Activated CD4-positive, alpha-beta T cell treated with anti-CD3 and anti-CD28 coated beads, Interleukin-2, amount 50 U/mL, for 4 hours (primary cell): Measurements from ENCODE around the gene EVA1B.

Experiments used
- DNase-seq, 2 experiments: peaks; one replicate each; pipeline ENCODE4 v3.0.0-alpha.2; 2020

The EVA1B gene

DNA sequence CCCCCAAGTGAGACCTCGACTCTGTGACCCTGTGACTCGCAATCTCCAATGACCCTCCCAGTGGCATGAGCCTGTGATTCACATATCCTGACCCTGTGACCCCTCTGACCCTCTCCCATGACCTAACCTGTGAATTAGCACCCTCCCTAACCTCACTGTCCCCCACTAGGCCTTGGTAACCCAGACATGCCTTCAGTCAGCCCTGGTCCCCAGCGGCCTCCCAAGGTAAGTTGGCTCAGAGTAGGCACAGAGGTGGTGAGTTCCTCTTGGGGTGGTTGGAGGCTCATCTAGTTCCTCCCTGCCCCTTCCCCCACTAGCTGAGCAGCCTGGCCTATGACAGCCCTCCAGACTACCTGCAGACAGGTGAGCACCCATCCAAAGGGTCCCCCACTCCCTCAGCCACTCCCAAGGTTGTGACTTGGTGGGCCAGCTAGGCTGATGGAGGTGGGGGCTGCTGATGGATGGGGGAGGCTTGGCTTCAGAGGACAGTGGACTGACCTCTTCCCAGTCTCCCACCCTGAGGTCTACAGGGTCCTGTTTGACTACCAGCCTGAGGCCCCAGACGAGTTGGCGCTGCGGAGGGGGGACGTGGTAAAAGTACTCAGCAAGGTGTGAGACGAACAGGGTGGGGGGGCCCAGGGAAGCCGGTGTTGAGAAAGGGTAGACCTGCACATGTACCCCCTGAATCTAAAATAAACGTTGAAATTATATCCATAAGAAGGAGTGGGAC, 15.7 kb downstream of the EVA1B start:
- DNase-seq = no peak

DNA sequence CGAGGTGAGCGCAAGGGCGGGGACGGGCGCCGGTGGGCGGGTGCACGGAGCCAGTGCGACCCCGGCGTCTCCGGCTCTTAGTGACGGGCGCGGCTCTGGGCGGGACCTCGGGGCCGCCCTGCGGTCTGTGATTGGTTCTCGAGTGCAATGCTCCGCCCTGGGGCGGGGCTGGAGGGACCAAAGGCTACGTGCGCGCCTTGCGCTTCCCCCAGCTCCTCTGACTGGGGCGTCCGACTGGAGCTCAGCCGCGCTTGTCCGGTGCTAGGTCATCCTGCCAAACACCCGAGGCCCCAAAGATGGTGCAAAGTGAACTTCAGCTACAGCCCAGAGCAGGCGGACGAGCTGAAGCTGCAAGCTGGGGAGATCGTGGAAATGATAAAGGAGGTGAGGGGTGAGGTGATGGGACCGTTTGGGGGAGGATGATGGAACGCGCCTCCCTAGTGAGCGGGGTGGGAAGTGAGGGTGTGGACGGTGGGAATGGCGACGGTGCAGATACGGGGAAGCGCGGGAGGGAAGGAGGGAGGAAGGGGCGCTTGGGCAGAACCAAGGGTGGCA, 16.5 kb downstream of the EVA1B start:
- peak; percentile 86 to 88 for DNase-seq

DNA sequence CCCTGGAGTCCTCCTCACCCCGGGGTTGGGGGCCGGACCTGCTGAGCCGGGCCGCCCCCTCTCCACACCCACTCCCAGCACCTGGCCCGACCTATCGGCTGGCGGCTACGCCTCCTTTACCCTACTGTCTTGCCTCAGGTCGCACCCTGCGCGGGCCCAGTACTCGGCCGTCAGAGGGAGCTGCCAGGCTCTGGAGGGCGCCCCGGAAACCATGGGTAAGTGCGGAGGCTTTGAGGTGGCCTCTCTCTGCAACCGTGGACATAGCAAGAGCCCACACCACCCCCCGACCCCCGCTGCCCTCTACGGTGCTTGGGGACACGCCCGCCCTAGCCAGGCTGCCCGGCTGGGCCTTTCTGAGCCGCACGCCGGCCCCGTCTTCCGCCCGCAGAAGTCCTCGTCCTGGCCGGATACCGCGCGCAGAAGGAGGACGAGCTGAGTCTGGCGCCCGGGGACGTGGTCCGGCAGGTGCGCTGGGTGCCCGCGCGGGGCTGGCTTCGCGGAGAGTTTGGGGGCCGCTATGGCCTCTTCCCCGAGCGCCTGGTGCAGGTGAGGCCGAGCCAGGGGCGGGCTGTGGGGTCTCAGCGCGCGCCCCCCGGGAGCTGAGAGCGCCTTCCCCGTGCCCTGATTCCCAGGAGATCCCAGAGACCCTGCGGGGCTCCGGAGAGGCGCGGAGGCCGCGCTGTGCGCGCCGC, 17.1 kb downstream of the EVA1B start, which contains the start of gene SH3D21:
Gene SH3D21 (plus strand): TSS at position 159 of the 692 bp plus-strand sequence. CDS start 53 bp downstream, at position 212.
- DNase-seq = peak; percentile 44 to 48

DNA sequence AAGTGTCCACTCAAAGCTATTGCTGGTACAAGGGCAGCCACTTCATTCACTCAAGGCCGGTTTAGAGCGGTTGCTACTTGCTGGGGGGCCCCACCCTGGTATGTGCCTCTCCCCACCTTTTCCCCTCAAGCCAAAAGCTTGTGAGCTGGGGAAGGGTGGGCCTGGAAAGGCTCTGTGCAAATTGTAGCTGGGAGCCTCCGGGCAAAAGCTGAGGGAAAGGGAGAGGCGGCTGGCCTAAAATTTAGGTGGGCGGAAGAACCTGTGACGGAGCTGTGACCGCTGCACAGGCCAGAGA, 17.6 kb downstream of the EVA1B start:
- no peak for DNase-seq

DNA sequence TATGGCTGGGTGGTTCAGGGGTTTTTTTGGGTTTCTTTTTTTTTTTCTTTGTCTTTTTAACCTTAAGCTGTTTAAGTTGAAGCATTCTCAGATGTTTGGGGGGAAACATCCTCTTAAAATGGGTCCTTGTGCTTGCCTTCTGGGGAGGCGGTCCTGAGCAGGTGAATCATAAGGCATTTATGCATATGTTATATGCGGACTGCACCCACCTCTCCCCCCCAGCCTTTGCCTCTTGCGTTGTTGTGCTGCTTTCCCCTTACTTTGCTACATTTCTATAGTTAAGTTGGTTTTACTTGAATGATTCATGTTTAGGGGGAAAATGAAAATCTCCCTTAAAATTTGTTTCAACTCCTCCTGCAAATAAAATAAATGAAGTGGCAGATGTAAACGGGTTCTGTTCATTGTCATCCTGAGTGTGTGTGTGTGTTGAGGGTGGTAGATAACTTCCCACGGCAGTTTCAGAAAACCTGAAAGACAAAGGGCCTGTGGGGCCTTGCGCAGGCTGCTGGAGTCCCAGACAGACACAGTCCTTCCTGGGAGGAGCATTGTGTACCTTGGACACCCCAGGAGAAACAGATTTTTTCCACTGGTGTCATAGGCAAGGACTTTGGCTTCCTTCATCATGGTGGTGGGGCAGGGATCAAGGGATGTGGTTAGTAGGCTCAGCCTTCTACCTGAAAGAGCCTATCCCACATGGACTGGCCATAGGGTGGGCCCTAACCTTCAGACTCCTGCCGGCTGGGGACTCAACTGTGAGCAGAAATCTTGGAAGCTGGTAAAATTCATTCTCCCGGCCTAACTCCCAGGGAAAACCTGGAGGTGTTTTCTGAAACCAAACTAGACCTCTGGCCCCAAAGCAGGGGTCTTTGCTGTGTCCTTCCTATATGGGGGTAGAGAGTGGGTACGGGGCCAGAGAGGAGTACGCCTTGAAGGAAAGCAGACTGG, 18.2 kb downstream of the EVA1B start:
- no peak for DNase-seq

DNA sequence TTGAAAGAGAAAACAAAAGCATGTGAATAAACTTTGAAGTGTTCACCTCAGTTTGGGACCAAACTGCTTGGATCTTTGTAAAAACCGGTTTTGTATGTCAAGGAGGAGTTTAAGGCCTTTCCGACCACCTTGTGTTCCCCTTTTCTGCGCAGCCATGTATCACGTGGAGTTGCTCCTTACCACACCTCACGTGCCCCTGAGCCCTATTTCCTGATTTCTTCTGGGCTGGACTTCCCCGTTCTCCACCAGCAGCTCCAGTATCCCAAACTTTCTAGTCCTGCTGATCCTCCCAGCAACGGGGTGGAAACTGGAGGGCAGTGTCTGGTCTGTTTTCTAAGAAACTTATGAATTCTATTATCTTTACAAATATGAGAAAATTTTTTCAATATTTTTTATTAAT, 18.9 kb downstream of the EVA1B start:
- no peak for DNase-seq

DNA sequence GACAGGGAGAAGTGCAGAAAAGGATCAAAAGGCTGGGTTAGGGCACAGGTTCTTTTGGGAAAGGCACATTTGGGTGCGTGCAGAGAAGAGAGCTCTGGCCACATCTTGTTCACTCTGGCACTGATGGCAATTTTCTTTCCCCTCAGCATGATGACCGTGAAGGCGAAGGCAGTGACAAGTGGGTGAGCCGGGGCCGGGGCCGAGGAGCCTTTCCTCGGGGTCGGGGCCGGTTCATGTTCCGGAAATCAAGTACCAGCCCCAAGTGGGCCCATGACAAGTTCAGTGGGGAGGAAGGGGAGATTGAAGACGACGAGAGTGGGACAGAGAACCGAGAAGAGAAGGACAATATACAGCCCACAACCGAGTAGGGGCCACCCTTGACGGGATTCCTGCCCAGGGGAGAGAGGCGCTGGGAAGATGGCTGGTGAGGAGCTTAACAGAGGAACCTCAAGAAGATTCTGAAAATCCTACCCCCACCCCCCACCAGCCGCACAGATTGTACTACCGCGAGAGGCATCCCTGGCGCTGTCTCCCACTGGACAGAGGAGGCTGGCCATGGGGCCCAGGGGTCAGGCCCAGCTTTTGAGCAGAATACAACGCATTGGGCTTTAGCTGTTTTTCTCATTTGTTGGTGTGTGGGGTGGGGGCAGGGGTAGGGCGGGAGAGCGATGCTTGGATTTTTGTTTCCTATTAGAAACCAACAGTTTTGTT, 19.6 kb downstream of the EVA1B start:
- no peak for DNase-seq

DNA sequence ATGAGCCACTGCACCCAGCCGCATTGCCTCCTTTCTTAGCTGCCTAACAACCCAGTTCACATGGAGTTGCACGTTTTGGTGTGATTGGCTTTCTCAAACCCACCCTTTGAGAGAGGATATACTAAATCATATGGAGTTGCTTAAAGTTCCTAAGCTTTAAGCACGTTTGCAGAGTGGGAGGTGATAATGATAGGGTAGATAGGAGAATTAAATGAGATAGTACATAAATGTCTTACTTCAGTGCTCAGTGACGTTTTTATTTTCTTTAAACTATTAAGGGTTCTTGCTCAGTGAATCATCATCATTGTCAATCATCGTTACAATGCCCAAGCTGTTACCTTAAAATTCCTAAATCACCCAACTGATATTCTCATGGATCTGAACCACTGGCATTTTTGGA, 20.2 kb downstream of the EVA1B start:
- no peak for DNase-seq

DNA sequence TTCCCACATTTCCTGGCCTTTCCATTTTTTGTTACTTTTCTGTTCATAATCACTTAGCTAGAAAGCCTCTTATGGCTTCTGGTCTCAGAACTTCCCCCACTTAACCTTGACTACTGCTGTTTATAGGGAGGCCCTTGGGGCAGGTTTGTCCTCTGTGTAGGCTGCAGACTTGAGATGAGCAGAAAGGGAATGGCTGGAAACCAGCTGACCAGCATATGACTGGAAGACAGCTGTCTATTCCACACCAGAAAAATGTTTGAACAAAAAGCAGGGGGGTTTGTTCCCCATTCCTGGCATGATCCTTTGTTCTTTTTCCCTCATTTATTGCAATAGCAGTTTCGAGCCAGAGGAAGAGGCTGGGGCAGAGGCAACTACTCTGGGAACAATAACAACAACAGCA, 22.2 kb downstream of the EVA1B start:
- DNase-seq = no peak

DNA sequence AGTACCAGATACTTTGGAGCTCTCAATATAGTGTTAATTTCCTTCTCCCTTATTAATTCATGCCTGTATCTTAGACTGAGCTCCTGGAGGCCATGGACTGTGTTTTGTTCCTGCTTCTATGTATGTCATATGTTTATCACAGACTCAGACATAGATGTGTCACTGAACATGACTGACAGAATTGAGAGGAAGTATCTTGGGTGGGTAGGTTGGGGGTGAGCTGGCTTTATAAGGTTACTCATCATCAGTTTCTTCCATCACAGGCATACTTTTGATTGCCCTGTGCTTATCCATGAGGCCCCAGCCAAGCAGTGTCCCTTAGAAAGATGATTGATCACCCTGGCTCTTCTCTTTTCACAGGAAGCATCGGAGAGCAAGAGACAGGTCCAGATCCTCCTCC, 22.9 kb downstream of the EVA1B start:
- no peak for DNase-seq

DNA sequence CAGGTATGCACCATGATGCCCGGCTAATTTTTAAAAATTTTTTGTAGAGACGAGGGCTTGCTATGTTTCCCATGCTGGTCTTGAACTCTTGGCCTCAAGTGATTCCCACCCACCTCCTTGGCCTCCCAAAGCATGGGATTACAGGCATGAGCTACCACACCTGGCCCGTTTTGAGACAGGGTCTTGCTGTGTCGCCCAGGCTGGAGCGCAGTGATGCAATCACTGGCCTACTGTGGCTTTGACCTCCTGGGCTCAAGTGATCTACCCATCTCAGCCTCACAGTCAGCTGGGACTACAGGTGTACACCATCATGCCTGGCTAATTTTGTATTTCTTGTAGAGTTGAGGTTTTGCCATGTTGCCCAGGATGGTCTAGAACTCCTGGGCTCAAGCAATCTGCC, 24.8 kb downstream of the EVA1B start:
- no peak for DNase-seq

DNA sequence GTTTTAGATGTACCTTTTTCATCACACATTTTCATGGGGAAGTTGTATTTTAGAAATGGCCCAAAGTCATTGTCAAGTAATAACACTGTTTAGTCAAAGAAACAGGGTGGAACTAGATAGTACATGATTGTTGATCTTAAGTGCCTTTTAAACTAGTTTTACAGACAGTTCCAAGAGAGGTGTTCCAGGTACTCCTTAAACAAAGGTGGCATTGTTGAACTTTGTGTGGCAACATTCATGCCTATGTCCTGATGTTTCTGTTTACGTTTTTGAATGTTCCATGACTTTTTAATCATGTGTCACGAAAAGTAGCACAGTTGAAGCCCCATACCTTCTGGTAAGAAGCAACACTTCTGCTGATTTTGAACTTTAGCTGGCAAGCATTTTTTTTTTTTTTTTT, 26.4 kb downstream of the EVA1B start:
- no peak for DNase-seq

DNA sequence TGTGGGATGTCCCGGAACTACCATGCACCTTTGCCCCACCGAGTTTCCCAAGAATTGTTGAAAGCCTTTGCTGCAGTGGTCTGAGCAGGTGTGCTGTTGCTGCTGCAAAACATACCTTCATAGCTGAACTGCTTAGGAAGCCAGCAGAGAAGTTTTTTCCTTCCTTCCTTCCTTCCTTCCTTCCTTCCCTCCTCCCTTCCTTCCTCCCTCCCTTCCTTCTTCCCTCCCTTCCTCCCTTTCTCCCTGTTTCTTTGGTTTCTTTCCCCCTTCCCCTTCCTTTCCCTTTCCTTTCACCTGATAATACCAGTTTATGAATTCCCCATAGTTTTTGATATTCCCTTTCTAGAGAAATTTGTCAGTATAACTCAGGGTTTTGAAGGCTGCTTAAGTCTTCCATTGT, 28.1 kb downstream of the EVA1B start:
- DNase-seq = no peak

DNA sequence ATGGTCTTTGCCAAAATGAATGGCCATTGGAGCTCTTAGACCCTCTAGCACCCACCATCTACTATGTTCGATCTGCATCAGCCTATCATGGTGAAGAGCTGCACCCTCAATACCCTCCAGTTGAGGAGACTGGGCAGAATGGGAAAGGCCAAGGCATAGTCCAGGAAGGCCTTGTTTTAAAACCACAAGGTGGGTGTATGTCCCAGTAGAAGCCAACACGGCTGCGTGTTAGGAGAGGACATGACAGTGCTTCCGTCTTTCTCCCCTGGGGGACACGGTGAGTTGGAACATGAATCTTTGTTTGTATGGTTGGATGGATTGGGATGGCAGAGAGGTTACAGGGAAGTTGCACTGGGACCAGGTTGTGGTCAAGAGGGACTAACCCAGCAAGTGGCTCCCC, 35.9 kb downstream of the EVA1B start:
- no peak for DNase-seq

DNA sequence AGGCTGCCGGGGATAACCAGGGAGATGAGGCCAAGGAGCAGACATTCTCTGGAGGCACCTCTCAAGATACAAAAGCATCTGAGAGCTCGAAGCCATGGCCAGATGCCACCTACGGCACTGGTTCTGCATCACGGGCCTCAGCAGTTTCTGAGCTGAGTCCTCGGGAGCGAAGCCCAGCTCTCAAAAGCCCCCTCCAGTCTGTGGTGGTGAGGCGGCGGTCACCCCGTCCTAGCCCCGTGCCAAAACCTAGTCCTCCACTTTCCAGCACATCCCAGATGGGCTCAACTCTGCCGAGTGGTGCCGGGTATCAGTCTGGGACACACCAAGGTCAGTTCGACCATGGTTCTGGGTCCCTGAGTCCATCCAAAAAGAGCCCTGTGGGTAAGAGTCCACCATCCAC, 36.6 kb downstream of the EVA1B start:
- no peak for DNase-seq

DNA sequence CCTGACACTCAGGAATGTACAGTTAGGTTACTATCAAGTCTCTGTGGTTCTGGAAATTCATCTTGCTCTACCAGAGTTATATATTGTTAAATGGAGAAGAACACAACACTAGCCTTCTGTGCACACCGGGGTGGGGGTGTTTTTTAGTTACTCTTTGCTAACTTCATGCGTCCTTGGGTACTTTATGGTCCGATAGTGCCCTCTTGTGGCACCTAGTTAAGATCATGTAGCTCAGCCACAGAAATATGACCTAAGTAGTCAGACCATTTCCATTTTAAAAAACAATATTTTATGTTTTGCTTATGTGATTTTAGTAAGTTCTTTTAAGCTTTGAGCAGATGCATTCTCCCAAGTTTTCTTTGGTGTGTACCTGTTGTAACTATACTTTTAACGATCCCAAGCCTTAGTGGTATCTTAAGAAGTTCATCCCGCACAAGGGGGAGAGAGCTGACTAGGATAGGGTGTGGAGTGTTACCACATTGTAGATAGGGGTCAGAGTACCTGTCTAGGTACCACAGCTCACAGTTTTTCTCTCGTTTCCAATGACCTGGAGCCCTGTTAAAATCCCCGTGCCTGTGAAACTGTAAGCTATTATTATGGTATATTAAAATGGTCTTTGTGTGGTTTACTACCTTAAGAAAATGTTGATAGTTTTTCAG, 37.9 kb downstream of the EVA1B start:
- DNase-seq = peak; percentile 42 to 45

DNA sequence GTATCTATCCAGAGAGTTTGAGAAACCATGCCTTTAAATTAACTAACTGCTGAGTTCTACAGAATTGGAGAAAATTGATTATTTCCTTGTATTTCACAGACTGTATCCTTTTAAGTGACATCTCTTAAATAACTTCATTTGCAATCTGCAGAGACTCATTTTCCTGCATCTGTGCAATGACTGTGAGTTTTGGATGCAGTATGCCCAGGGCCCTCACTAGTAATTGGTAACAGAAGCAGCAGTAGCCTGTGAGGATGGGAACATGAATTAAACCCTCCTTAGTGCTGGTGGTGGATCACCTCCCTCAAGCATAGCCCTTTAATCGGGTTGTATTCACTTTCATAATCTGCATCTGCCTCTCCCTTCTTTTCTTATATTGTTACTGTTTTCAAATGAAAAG, 38.9 kb downstream of the EVA1B start:
- no peak for DNase-seq

DNA sequence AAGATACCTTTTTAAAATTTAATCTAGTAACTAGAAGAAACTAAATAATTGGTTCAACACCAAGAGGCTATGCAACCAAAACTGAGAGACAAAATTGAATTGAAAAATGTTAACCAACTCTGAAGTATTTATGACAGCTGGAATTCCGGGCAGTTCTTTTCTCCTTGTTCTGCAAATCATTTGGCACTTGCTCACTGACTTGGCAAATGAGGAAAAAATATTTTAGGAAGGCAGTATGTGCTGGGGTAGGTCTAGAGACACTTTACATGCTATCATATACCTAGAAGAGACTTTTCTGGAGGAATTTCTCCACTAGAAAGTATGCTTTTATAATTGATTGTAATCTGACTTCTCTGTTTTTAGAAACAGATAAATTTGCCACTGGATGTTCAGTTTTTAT, 39.4 kb downstream of the EVA1B start:
- no peak for DNase-seq

DNA sequence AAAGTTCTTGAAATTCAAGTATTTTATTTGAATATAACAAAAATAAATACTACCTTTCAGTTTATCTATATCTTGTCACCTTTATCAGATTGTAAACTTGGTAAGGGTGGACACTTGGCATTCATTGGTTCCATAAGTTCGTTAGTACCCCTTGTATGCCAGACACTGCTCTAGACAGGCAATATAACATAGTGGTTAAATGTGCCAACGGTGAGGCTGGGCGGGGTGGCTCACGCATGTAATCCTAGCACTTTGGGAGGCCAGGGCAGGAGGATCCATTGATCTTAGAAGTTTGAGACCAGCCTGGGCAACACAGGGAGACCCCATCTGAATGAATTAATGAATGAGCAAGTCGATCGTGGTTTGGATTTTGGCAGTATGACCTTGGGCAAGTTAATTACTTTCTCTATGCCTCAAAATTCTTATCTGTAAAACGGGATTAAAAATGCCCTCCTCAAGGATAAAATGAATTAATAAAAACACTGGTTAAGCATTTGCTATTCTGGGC, 43.6 kb downstream of the EVA1B start:
- no peak for DNase-seq

DNA sequence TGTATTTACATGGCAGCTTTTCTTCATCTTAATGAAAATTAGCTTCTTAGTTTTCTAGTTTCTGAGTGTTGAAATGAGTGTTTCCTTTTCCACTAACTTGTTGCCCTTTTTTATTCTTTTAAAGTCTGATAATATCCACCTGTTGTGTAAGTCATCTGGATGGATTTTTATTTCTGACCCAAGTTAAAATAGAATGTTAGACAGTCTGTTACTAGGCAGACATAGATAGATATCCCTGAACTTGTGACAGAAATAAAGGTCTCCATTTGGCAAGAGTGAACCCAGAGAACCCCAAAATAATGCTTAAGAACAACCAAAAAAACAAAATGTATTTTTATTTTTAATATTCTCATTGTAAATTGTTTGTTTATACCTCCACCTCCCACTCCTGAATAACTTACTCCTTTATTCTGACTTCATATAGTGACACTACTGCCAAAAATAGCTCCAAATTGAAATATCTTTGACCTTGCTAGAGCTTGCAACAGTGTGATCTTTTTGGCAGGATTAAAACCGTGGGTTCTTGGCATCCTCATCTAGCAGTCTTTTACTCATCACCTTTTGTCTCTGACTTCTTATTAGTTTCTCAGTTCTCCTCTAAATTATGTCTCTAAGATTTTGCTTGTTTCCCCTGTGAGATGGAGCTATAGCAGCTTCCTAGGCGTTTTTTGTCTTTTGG, 44.2 kb downstream of the EVA1B start:
- DNase-seq = no peak

DNA sequence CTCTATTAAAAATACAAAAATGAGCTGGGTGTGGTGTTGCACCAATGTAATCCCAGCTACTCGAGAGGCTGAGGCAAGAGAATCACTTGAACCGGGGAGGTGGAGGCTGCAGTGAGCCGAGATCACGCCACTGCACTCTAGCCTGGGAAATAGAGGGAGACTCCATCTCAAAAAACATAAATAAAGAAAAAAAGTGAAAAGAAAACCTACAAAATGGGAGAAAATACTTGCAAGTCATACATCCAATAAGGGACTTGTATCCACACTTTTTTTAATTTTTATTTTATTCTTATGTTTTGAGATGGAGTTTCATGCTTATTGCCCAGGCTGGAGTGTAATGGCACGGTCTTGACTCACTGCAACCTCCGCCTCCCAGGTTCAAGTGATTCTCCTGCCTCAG, 46.8 kb downstream of the EVA1B start:
- DNase-seq = no peak
